ENCODE data around the gene GRIPAP1. TPM values are rescaled to one million over a fixed set of nuclear protein-coding genes. Genes with fewer than 3 reads are reported as not detected.

The GRIPAP1 gene
- 14.9 TPM for polyA plus RNA-seq (2013, experiment 1 of 2)
- polyA plus RNA-seq (2013, experiment 2 of 2), result 14.8 TPM

- no peaks in the 10 kb centered on the region for H3K27me3 ChIP-seq (ENCODE audit: control insufficient read depth in 1 of 2, insufficient read depth in 1 of 2, low read length in 2 of 2)
- H4K91ac ChIP-seq (ENCODE audit: low read length), result no peak within 1 kb of the TSS
- H3K4me2 ChIP-seq (ENCODE audit: low read length, poor library complexity, severe bottlenecking), result peak within 1 kb of the TSS; percentile 69
- peak within 1 kb of the TSS in 1 of 2 experiments; percentile 56 for H3K4ac ChIP-seq (ENCODE audit: low read depth in 1 of 2, low read length in 2 of 2)
- no peak within 1 kb of the TSS for H3K14ac ChIP-seq (ENCODE audit: low read length in 2 of 2)
- no peak within 1 kb of the TSS for H2AFZ ChIP-seq (ENCODE audit: low read depth, low read length)
- peak within 1 kb of the TSS; percentile 93 for H3K9ac ChIP-seq (ENCODE audit: low read length)
- peaks cover 5% of the 10 kb centered on the region for H3K79me1 ChIP-seq (replicated peaks; ENCODE audit: low read length, poor library complexity, severe bottlenecking)
- peaks cover 2% of the 10 kb centered on the region for H3K9me3 ChIP-seq (ENCODE audit: control insufficient read depth, low read length)
- peak within 1 kb of the TSS; percentile 10 for H2BK5ac ChIP-seq (ENCODE audit: low read depth, low read length, poor library complexity, severe bottlenecking)
- H3K4me3 ChIP-seq (ENCODE audit: insufficient read depth in 1 of 2, low read depth in 1 of 2, low read length in 2 of 2), result peak within 1 kb of the TSS; percentile 73 to 91
- H2BK15ac ChIP-seq (ENCODE audit: low read depth, poor library complexity, severe bottlenecking), result no peak within 1 kb of the TSS
- no peak within 1 kb of the TSS for H2BK12ac ChIP-seq (ENCODE audit: low read length in 2 of 2)
- no peak within 1 kb of the TSS for H3K23ac ChIP-seq (ENCODE audit: low read length in 2 of 2)
- no peak within 1 kb of the TSS for H2AK5ac ChIP-seq (ENCODE audit: low read length, severe bottlenecking)
- peak within 1 kb of the TSS; percentile 73 for H4K8ac ChIP-seq (ENCODE audit: low read length)
- DNase-seq, result peak; percentile 97
- 0% methylated on average over 24 of the region's 38 CpGs for WGBS
- no peak within 1 kb of the TSS for H3K18ac ChIP-seq (ENCODE audit: low read depth in 1 of 2, low read length in 2 of 2)
- peaks cover 7% of the 10 kb centered on the region for H3K4me1 ChIP-seq (ENCODE audit: control insufficient read depth, insufficient read depth, low read depth, low read length)
- H3K36me3 ChIP-seq (ENCODE audit: control insufficient read depth in 1 of 2, insufficient read depth in 2 of 2, low read depth in 1 of 2, low read length in 2 of 2), result peaks cover 11 to 22% of the 10 kb centered on the region in 2 experiments
- H3K27ac ChIP-seq (ENCODE audit: low read length, poor library complexity, severe bottlenecking), result peak within 1 kb of the TSS; percentile 69
- no peak within 1 kb of the TSS for H2BK120ac ChIP-seq (ENCODE audit: low read depth, low read length)
Observed at GRCh38 chrX:49002091-49002935, at the start of gene GRIPAP1. GRIPAP1 (minus strand) TSS chrX:49002264; CDS start chrX:49002229, 35 bp downstream.

GRCh38 chrX:49043987-49044281, 41.9 kb upstream of the GRIPAP1 start:
- H2BK12ac ChIP-seq (ENCODE audit: low read length in 2 of 2), result peak overlapping the region in 1 of 2 experiments; percentile 63
- H3K79me1 ChIP-seq (replicated peaks; ENCODE audit: low read length, poor library complexity, severe bottlenecking), result no peaks in the 10 kb centered on the region
- H3K27me3 ChIP-seq (ENCODE audit: control insufficient read depth in 1 of 2, insufficient read depth in 1 of 2, low read length in 2 of 2), result peaks cover 0 to 4% of the 10 kb centered on the region in 2 experiments
- 32% methylated on average over 13 of the region's 13 CpGs for WGBS
- H3K4me1 ChIP-seq (ENCODE audit: control insufficient read depth, insufficient read depth, low read depth, low read length), result peaks cover 5% of the 10 kb centered on the region
- H4K91ac ChIP-seq (ENCODE audit: low read length), result no peak overlapping the region
- H2AK5ac ChIP-seq (ENCODE audit: low read length, severe bottlenecking), result no peak overlapping the region
- peak overlapping the region; percentile 86 for H2AFZ ChIP-seq (ENCODE audit: low read depth, low read length)
- H3K9me3 ChIP-seq (ENCODE audit: control insufficient read depth, low read length), result no peaks in the 10 kb centered on the region
- no peak overlapping the region for H2BK120ac ChIP-seq (ENCODE audit: low read depth, low read length)
- H3K23ac ChIP-seq (ENCODE audit: low read length in 2 of 2), result no peak overlapping the region
- H3K9ac ChIP-seq (ENCODE audit: low read length), result peak overlapping the region; percentile 78
- H3K14ac ChIP-seq (ENCODE audit: low read length in 2 of 2), result no peak overlapping the region
- H3K4me2 ChIP-seq (ENCODE audit: low read length, poor library complexity, severe bottlenecking), result peak overlapping the region; percentile 34
- no peak overlapping the region for H2BK15ac ChIP-seq (ENCODE audit: low read depth, poor library complexity, severe bottlenecking)
- peak overlapping the region in 1 of 2 experiments; percentile 57 for H3K4me3 ChIP-seq (ENCODE audit: insufficient read depth in 1 of 2, low read depth in 1 of 2, low read length in 2 of 2)
- H4K8ac ChIP-seq (ENCODE audit: low read length), result peak overlapping the region; percentile 69
- H3K18ac ChIP-seq (ENCODE audit: low read depth in 1 of 2, low read length in 2 of 2), result peak overlapping the region in 1 of 2 experiments; percentile 62
- peaks cover 5 to 7% of the 10 kb centered on the region in 2 experiments for H3K36me3 ChIP-seq (ENCODE audit: control insufficient read depth in 1 of 2, insufficient read depth in 2 of 2, low read depth in 1 of 2, low read length in 2 of 2)
- H3K4ac ChIP-seq (ENCODE audit: low read depth in 1 of 2, low read length in 2 of 2), result no peak overlapping the region
- H3K27ac ChIP-seq (ENCODE audit: low read length, poor library complexity, severe bottlenecking), result peak overlapping the region; percentile 47
- DNase-seq, result no peak
- H2BK5ac ChIP-seq (ENCODE audit: low read depth, low read length, poor library complexity, severe bottlenecking), result no peak overlapping the region

GRCh38 chrX:49043220-49043986, 41.3 kb upstream of the GRIPAP1 start, which contains the start of gene TFE3:
TFE3 (minus strand) TSS chrX:49043357; CDS start chrX:49043226, 131 bp downstream.
- peak within 1 kb of the TSS in 1 of 2 experiments; percentile 93 for H3K4ac ChIP-seq (ENCODE audit: low read depth in 1 of 2, low read length in 2 of 2)
- H3K79me1 ChIP-seq (replicated peaks; ENCODE audit: low read length, poor library complexity, severe bottlenecking), result no peaks in the 10 kb centered on the region
- peak within 1 kb of the TSS; percentile 77 for H2BK120ac ChIP-seq (ENCODE audit: low read depth, low read length)
- DNase-seq, result peak; percentile 98
- H3K14ac ChIP-seq (ENCODE audit: low read length in 2 of 2), result peak within 1 kb of the TSS in 1 of 2 experiments; percentile 93
- H3K27ac ChIP-seq (ENCODE audit: low read length, poor library complexity, severe bottlenecking), result peak within 1 kb of the TSS; percentile 90
- peak within 1 kb of the TSS in 1 of 2 experiments; percentile 63 for H2BK12ac ChIP-seq (ENCODE audit: low read length in 2 of 2)
- H3K4me1 ChIP-seq (ENCODE audit: control insufficient read depth, insufficient read depth, low read depth, low read length), result peaks cover 6% of the 10 kb centered on the region
- peak within 1 kb of the TSS; percentile 93 for H3K9ac ChIP-seq (ENCODE audit: low read length)
- H4K8ac ChIP-seq (ENCODE audit: low read length), result peak within 1 kb of the TSS; percentile 82
- peaks cover 0 to 4% of the 10 kb centered on the region in 2 experiments for H3K27me3 ChIP-seq (ENCODE audit: control insufficient read depth in 1 of 2, insufficient read depth in 1 of 2, low read length in 2 of 2)
- peak within 1 kb of the TSS; percentile 81 to 87 for H3K4me3 ChIP-seq (ENCODE audit: insufficient read depth in 1 of 2, low read depth in 1 of 2, low read length in 2 of 2)
- WGBS, result under 1% methylated on average over 40 of the region's 67 CpGs
- H2AK5ac ChIP-seq (ENCODE audit: low read length, severe bottlenecking), result no peak within 1 kb of the TSS
- H3K18ac ChIP-seq (ENCODE audit: low read depth in 1 of 2, low read length in 2 of 2), result peak within 1 kb of the TSS; percentile 66 to 98
- peak within 1 kb of the TSS; percentile 94 for H2BK5ac ChIP-seq (ENCODE audit: low read depth, low read length, poor library complexity, severe bottlenecking)
- H2BK15ac ChIP-seq (ENCODE audit: low read depth, poor library complexity, severe bottlenecking), result no peak within 1 kb of the TSS
- H3K9me3 ChIP-seq (ENCODE audit: control insufficient read depth, low read length), result no peaks in the 10 kb centered on the region
- peak within 1 kb of the TSS; percentile 86 for H2AFZ ChIP-seq (ENCODE audit: low read depth, low read length)
- H3K36me3 ChIP-seq (ENCODE audit: control insufficient read depth in 1 of 2, insufficient read depth in 2 of 2, low read depth in 1 of 2, low read length in 2 of 2), result peaks cover 8 to 13% of the 10 kb centered on the region in 2 experiments
- peak within 1 kb of the TSS; percentile 67 for H3K4me2 ChIP-seq (ENCODE audit: low read length, poor library complexity, severe bottlenecking)
- H4K91ac ChIP-seq (ENCODE audit: low read length), result peak within 1 kb of the TSS; percentile 75
- no peak within 1 kb of the TSS for H3K23ac ChIP-seq (ENCODE audit: low read length in 2 of 2)
